Hematopoietic multipotent progenitor cell treated with erythropoietin and hydrocortisone succinate and interleukin-3 and kit ligand, for 6 days (in vitro differentiated cells): ENCODE data around the gene ALKBH3.

ENCODE experiments used
- DNase-seq: peaks from one replicate; pipeline ENCODE4 v3.0.0-alpha.2; 2015

The ALKBH3 gene

GRCh38 chr11:43880640-43881159 lies at the start of gene ALKBH3:
ALKBH3 (plus strand) TSS chr11:43880831; CDS start chr11:43882653, 1,822 bp downstream.
- DNase-seq: peak; percentile 97

- DNase-seq: peak; percentile 8
Observed at GRCh38 chr11:43830928-43831440, 49.6 kb upstream of the ALKBH3 start.

- DNase-seq: no peak
Observed at GRCh38 chr11:43832536-43832935, 48.1 kb upstream of the ALKBH3 start.

GRCh38 chr11:43833657-43834073 lies 47.0 kb upstream of the ALKBH3 start:
- DNase-seq: no peak

GRCh38 chr11:43834286-43834685 lies 46.3 kb upstream of the ALKBH3 start:
- no peak for DNase-seq

GRCh38 chr11:43835104-43835503 lies 45.5 kb upstream of the ALKBH3 start:
- no peak for DNase-seq

- DNase-seq: no peak
Observed at GRCh38 chr11:43837879-43838278, 42.8 kb upstream of the ALKBH3 start.

GRCh38 chr11:43842021-43842420 lies 38.6 kb upstream of the ALKBH3 start:
- no peak for DNase-seq

- DNase-seq: no peak
Observed at GRCh38 chr11:43845816-43846215, 34.8 kb upstream of the ALKBH3 start.

GRCh38 chr11:43852057-43852636 lies 28.5 kb upstream of the ALKBH3 start:
- DNase-seq: peak; percentile 83

GRCh38 chr11:43853781-43854180 lies 26.9 kb upstream of the ALKBH3 start:
- DNase-seq: no peak

GRCh38 chr11:43856993-43857392 lies 23.6 kb upstream of the ALKBH3 start:
- DNase-seq: no peak

- DNase-seq: no peak
Observed at GRCh38 chr11:43861141-43861540, 19.5 kb upstream of the ALKBH3 start.

- no peak for DNase-seq
Observed at GRCh38 chr11:43866520-43866919, 14.1 kb upstream of the ALKBH3 start.

- no peak for DNase-seq
Observed at GRCh38 chr11:43866969-43867368, 13.7 kb upstream of the ALKBH3 start.

- DNase-seq: peak; percentile 90
Observed at GRCh38 chr11:43868852-43869567, 11.6 kb upstream of the ALKBH3 start.

GRCh38 chr11:43871051-43871450 lies 9.6 kb upstream of the ALKBH3 start:
- DNase-seq: no peak

GRCh38 chr11:43872995-43873394 lies 7.6 kb upstream of the ALKBH3 start:
- no peak for DNase-seq

GRCh38 chr11:43874078-43874477 lies 6.6 kb upstream of the ALKBH3 start:
- no peak for DNase-seq

- no peak for DNase-seq
Observed at GRCh38 chr11:43874738-43875137, 5.9 kb upstream of the ALKBH3 start.

- DNase-seq: no peak
Observed at GRCh38 chr11:43879789-43880639, 617 bp upstream of the ALKBH3 start.

GRCh38 chr11:43892851-43893250 lies 12.2 kb downstream of the ALKBH3 start:
- DNase-seq: no peak

GRCh38 chr11:43894546-43894945 lies 13.9 kb downstream of the ALKBH3 start:
- DNase-seq: no peak
